UCSD-AML1 (cell line): Measurements from ENCODE around the gene PTMA.
"Not testable (repeated sequence)": the region's sequence is repeated elsewhere in the genome, so short reads cannot be mapped to it uniquely, and the experiment has no call there.

Experiments
- DNase-seq: peaks from one replicate; lab custom pipeline; 2025; ENCODE audit not compliant: unreplicated experiment; lab: John Stamatoyannopoulos, UW

The PTMA gene

GRCh38 chr2:231691251-231691772 is 17.0 kb upstream of the PTMA start:
- no peak for DNase-seq

GRCh38 chr2:231692847-231693246 is 15.5 kb upstream of the PTMA start:
- no peak for DNase-seq

- DNase-seq, result no peak
Observed at GRCh38 chr2:231693956-231694355, 14.4 kb upstream of the PTMA start.

- no peak for DNase-seq
Observed at GRCh38 chr2:231696004-231696367, 12.3 kb upstream of the PTMA start.

GRCh38 chr2:231699006-231699405 is 9.3 kb upstream of the PTMA start:
- DNase-seq, result no peak

- no peak for DNase-seq
Observed at GRCh38 chr2:231701456-231702373, 6.6 kb upstream of the PTMA start.

- DNase-seq, result no peak
Observed at GRCh38 chr2:231704017-231704416, 4.3 kb upstream of the PTMA start.

- peak; percentile 96 for DNase-seq
Observed at GRCh38 chr2:231706731-231707624, 1.3 kb upstream of the PTMA start.

- no peak for DNase-seq
Observed at GRCh38 chr2:231707625-231707926, 749 bp upstream of the PTMA start.

- peak; percentile 54 for DNase-seq
Observed at GRCh38 chr2:231708773-231709635, 679 bp downstream of the PTMA start.

GRCh38 chr2:231709636-231709980 is 1.3 kb downstream of the PTMA start:
- DNase-seq, result no peak

- peak; percentile 89 for DNase-seq
Observed at GRCh38 chr2:231709981-231710798, 1.9 kb downstream of the PTMA start.

- peak; percentile 37 for DNase-seq
Observed at GRCh38 chr2:231710799-231711676, 2.7 kb downstream of the PTMA start.

GRCh38 chr2:231711677-231712450 is 3.5 kb downstream of the PTMA start:
- no peak for DNase-seq

- not testable (repeated sequence) for DNase-seq
Observed at GRCh38 chr2:231712451-231713021, 4.2 kb downstream of the PTMA start.

GRCh38 chr2:231713406-231713729 is 5.0 kb downstream of the PTMA start:
- not testable (repeated sequence) for DNase-seq

GRCh38 chr2:231713730-231714638 is 5.7 kb downstream of the PTMA start:
- peak; percentile 90 for DNase-seq
